K562 (cell line): ENCODE results near the gene ZNF865. TPM values are rescaled to one million over a fixed set of nuclear protein-coding genes. Genes with fewer than 3 reads are reported as not detected.

Experiments
- BCL6 ChIP-seq: fragments of 250-450 bp; sonication (Bioruptor Pico); IDR thresholded peaks from 2 replicates; pipeline ENCODE4 v1.4.0; 2020
- CCAR2 ChIP-seq: fragments of 200-400 bp; formaldehyde crosslinking; IDR thresholded peaks from 2 replicates; pipeline ENCODE4 v1.6.1; 2017; ENCODE audit warnings: mild to moderate bottlenecking, low read depth, low read length
- CXXC5 ChIP-seq: fragments of 250-450 bp; sonication (Bioruptor Pico); IDR thresholded peaks from 2 replicates; pipeline ENCODE4 v1.8.0; 2022; ENCODE audit warnings: inconsistent platforms, mild to moderate bottlenecking, moderate library complexity
- HNRNPUL1 ChIP-seq: fragments of 200-400 bp; formaldehyde crosslinking; IDR thresholded peaks from 2 replicates; pipeline ENCODE4 v1.6.1; 2017; ENCODE audit warnings: low read length
- JUNB ChIP-seq: fragments of 450-650 bp; formaldehyde crosslinking; conservative IDR thresholded peaks from 2 replicates; pipeline ENCODE4 v1.4.0; 2020; ENCODE audit warnings: mild to moderate bottlenecking
- JUND ChIP-seq, 2 experiments: IDR thresholded peaks; 2 replicates in 1 of 2; 3 replicates in 1 of 2; pipeline ENCODE4 v1.6.1; 2011; ENCODE audit warnings: borderline replicate concordance in 2 of 2, low read depth in 2 of 2, low read length in 2 of 2, improper control_type of control experiment in 1 of 2, missing biosample characterization in 1 of 2, missing genetic modification characterization in 1 of 2, missing genetic modification reagents in 1 of 2
- NCOA6 ChIP-seq: fragments of 450-650 bp; IDR thresholded peaks from 2 replicates; pipeline ENCODE4 v1.6.1; 2017; ENCODE audit warnings: mild to moderate bottlenecking
- NELFE ChIP-seq: IDR thresholded peaks from 2 replicates; pipeline ENCODE4 v1.6.1; 2011; ENCODE audit warnings: mild to moderate bottlenecking; ENCODE audit not compliant: insufficient read depth, insufficient read length
- NFRKB ChIP-seq: fragments of 450-650 bp; IDR thresholded peaks from 2 replicates; pipeline ENCODE4 v1.6.1; 2016; ENCODE audit warnings: low read depth
- NONO ChIP-seq, 2 experiments: fragments of 200-400 bp in 1 of 2; fragments of 450-650 bp in 1 of 2; formaldehyde crosslinking in 1 of 2; IDR thresholded peaks; 2 replicates each; pipeline ENCODE4 v1.6.1; 2017; ENCODE audit warnings: low read depth in 2 of 2, mild to moderate bottlenecking in 2 of 2, moderate library complexity in 2 of 2, low read length in 1 of 2
- RUNX1 ChIP-seq: sonication (generic); IDR thresholded peaks from 2 replicates; pipeline ENCODE4 v1.6.1; 2016; ENCODE audit warnings: antibody characterized with exemption, low read depth
- SMARCA4 ChIP-seq: fragments of 450-650 bp; IDR thresholded peaks from 2 replicates; pipeline ENCODE4 v1.6.1; 2016
- ZKSCAN1 ChIP-seq: fragments of 150-350 bp; IDR thresholded peaks from 2 replicates; pipeline ENCODE4 v1.6.1; 2016; ENCODE audit warnings: low read depth, low read length
- ZNF212 ChIP-seq: fragments of 450-650 bp; formaldehyde crosslinking; IDR thresholded peaks from 2 replicates; pipeline ENCODE4 v1.4.0; 2020; ENCODE audit warnings: mild to moderate bottlenecking
- ZSCAN29 ChIP-seq: fragments of 450-650 bp; IDR thresholded peaks from 2 replicates; pipeline ENCODE4 v1.6.1; 2017
- polyA plus RNA-seq, 8 experiments: library from polyadenylated mRNA; depleted of rRNA in 4 of 8; stranded (reverse) in 5 of 8; unstranded in 3 of 8; fragments of >200 nt; fragmentation: Nextera tagmentation in 2 of 8; fragmentation: Illumina TruSeq in 1 of 8; extraction: Ambion mirVana in 2 of 8; extraction: Trizol in 1 of 8; gene quantifications; 2 replicates each; pipeline versions ENCODE4 v1.2.1 to v1.2.3, GENCODE V29; 2011 to 2014; ENCODE audit warnings: inconsistent platforms in 1 of 8, missing spikeins in 1 of 8
- total RNA-seq, 7 experiments: library from RNA; depleted of rRNA in 6 of 7; stranded (reverse); fragments of >200 nt in 6 of 7; fragmentation: Illumina TruSeq in 2 of 7; extraction: Trizol in 2 of 7; gene quantifications; 2 replicates each; pipeline versions ENCODE4 v1.2.1 to v1.2.3, GENCODE V29; 2011 to 2021; ENCODE audit warnings: low replicate concordance in 1 of 7
- TF ChIP-seq, protein P1 (sequence below), 2 experiments: fragments of 450-650 bp; IDR thresholded peaks; 2 replicates each; pipeline ENCODE4 v1.6.1; 2016
- TF ChIP-seq, protein P2 (sequence below): sonication (generic); formaldehyde crosslinking; IDR thresholded peaks from 2 replicates; pipeline ENCODE4 v1.5.0; 2020; ENCODE audit warnings: missing genetic modification reagents
- TF ChIP-seq, protein P3 (sequence below), 2 experiments: IDR thresholded peaks in 1 of 2; conservative IDR thresholded peaks in 1 of 2; 2 replicates each; pipeline ENCODE4 v1.6.1; 2016; ENCODE audit warnings: low read depth in 2 of 2, mild to moderate bottlenecking in 1 of 2, missing compliant biosample characterization in 1 of 2, missing genetic modification characterization in 1 of 2, moderate library complexity in 1 of 2
- TF ChIP-seq, protein P4 (sequence below): conservative IDR thresholded peaks from 2 replicates; pipeline ENCODE4 v1.6.1; 2011; ENCODE audit warnings: low read depth, mild to moderate bottlenecking, low read length; ENCODE audit not compliant: control insufficient read depth
- TF ChIP-seq, protein P5 (sequence below): fragments of 450-650 bp; conservative IDR thresholded peaks from 2 replicates; pipeline ENCODE4 v1.6.1; 2016; ENCODE audit warnings: missing genetic modification characterization, low read depth, mild to moderate bottlenecking, missing compliant biosample characterization, moderate library complexity

The ZNF865 gene
- total and polyA plus RNA-seq, 9 of the 15 experiments (the other 6 are each of a cell fraction or from before 2014, with no cell fraction given): 0.40 to 18.8 (median 1.6) TPM; not detected in 2

DNA sequence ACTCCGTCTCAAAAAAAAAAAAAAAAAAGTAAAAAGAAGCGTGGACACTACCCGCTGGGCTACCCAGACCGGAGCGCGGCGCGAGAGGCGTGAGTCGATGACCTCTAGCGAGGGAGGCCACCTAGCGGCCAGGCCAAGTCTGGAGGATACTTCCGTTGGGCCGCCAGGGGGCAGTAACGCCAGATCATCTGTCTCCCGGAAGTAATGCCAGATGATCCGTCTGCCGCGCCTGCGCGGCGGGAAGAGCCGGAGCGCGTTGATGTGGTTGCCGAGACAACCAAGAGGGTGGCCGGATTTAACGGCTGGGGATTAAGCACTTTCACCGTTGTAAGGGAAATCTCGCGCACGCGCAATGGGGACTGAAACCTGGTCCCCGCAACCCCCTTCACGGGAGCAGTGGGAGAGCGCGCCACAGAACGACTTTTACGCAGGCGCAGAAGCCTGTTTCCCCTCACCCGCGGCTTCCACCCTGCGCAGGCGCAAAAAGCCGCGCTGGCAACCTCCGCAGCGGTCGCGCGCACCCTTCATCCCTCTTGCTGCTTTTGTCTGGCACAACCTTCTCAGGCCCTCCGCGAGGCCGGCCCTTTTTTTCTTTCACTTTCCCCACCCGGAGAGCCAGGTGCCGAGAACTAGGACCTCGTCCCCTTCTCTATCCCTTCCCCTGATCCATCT lies 48.3 kb downstream of the ZNF865 start (continued):
- TF ChIP-seq, protein P1, sequence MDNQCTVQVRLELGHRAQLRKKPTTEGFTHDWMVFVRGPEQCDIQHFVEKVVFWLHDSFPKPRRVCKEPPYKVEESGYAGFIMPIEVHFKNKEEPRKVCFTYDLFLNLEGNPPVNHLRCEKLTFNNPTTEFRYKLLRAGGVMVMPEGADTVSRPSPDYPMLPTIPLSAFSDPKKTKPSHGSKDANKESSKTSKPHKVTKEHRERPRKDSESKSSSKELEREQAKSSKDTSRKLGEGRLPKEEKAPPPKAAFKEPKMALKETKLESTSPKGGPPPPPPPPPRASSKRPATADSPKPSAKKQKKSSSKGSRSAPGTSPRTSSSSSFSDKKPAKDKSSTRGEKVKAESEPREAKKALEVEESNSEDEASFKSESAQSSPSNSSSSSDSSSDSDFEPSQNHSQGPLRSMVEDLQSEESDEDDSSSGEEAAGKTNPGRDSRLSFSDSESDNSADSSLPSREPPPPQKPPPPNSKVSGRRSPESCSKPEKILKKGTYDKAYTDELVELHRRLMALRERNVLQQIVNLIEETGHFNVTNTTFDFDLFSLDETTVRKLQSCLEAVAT (IDR thresholded peaks at IDR 0.05): peak in 1 of 2 experiments; percentile 98; a peak in 2 of 4 replicates
- TF ChIP-seq NCOA6 (no peak), RUNX1 (no peak), JUND (IDR thresholded peaks at IDR 0.05; ENCODE audit: borderline replicate concordance, low read depth, low read length) (peak; percentile 87), JUND (tag; IDR thresholded peaks at IDR 0.05; ENCODE audit: borderline replicate concordance, low read depth, low read length) (no peak; the same call in 2 of the 3 replicates), NFRKB (peak; percentile 45), NELFE (no peak), ZSCAN29 (peak; percentile 8; the same call in 1 of the 2 replicates), JUNB (CRISPR knock-in tag) (no peak), ZKSCAN1 (no peak), HNRNPUL1 (no peak), CCAR2 (no peak), SMARCA4 (no peak; the same call in 1 of the 2 replicates), BCL6 (CRISPR knock-in tag) (no peak), NONO (IDR thresholded peaks at IDR 0.05; ENCODE audit: low read depth in 2 of 2, low read length in 1 of 2) (no peak), CXXC5 (CRISPR knock-in tag) (peak; percentile 95), ZNF212 (CRISPR knock-in tag) (no peak)
- TF ChIP-seq, protein P2, sequence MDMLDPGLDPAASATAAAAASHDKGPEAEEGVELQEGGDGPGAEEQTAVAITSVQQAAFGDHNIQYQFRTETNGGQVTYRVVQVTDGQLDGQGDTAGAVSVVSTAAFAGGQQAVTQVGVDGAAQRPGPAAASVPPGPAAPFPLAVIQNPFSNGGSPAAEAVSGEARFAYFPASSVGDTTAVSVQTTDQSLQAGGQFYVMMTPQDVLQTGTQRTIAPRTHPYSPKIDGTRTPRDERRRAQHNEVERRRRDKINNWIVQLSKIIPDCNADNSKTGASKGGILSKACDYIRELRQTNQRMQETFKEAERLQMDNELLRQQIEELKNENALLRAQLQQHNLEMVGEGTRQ: no peak
- TF ChIP-seq, protein P3, sequence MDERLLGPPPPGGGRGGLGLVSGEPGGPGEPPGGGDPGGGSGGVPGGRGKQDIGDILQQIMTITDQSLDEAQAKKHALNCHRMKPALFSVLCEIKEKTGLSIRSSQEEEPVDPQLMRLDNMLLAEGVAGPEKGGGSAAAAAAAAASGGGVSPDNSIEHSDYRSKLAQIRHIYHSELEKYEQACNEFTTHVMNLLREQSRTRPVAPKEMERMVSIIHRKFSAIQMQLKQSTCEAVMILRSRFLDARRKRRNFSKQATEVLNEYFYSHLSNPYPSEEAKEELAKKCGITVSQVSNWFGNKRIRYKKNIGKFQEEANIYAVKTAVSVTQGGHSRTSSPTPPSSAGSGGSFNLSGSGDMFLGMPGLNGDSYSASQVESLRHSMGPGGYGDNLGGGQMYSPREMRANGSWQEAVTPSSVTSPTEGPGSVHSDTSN (CRISPR knock-in tag; IDR thresholded peaks at IDR 0.05; ENCODE audit: low read depth): no peak
- TF ChIP-seq, protein P3 (tag; conservative IDR thresholded peaks at IDR 0.05; ENCODE audit: low read depth): no peak
- TF ChIP-seq, protein P4, sequence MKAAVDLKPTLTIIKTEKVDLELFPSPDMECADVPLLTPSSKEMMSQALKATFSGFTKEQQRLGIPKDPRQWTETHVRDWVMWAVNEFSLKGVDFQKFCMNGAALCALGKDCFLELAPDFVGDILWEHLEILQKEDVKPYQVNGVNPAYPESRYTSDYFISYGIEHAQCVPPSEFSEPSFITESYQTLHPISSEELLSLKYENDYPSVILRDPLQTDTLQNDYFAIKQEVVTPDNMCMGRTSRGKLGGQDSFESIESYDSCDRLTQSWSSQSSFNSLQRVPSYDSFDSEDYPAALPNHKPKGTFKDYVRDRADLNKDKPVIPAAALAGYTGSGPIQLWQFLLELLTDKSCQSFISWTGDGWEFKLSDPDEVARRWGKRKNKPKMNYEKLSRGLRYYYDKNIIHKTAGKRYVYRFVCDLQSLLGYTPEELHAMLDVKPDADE: peak; percentile 78; the same call in 1 of the 2 replicates
- TF ChIP-seq, protein P5, sequence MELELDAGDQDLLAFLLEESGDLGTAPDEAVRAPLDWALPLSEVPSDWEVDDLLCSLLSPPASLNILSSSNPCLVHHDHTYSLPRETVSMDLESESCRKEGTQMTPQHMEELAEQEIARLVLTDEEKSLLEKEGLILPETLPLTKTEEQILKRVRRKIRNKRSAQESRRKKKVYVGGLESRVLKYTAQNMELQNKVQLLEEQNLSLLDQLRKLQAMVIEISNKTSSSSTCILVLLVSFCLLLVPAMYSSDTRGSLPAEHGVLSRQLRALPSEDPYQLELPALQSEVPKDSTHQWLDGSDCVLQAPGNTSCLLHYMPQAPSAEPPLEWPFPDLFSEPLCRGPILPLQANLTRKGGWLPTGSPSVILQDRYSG: 0 out of 2 replicates have a peak, but pooled peaks have one; percentile 40
